Thyroid gland (tissue), 4 donors: ENCODE data around the gene GRM8. TPM values are rescaled to one million over a fixed set of nuclear protein-coding genes. Genes with fewer than 3 reads are reported as not detected.

ENCODE experiments used
- DNase-seq, 2 donors: peaks; one replicate each; pipeline ENCODE4 v3.0.0-alpha.2; 2019
- H3K27ac ChIP-seq, 3 donors: fragments of 200-600 bp; sonication (generic); 1 replicate in 2 of 3; 2 replicates in 1 of 3; pipeline ENCODE4 v1.5.1; 2016 to 2019; ENCODE audit warnings: mild to moderate bottlenecking in 1 of 3, moderate library complexity in 1 of 3
- H3K27me3 ChIP-seq: fragments of 200-600 bp; sonication (generic); one replicate; pipeline ENCODE4 v1.5.1; 2019
- H3K36me3 ChIP-seq, 2 donors: fragments of 200-600 bp; sonication (generic); one replicate each; pipeline ENCODE4 v1.5.1; 2016 to 2019
- H3K4me1 ChIP-seq, 2 donors: fragments of 200-600 bp; sonication (generic); one replicate each; pipeline ENCODE4 v1.5.1; 2017 to 2019
- H3K4me3 ChIP-seq, 3 donors: fragments of 200-600 bp; sonication (generic); replicated peaks in 1 of 3; 1 replicate in 2 of 3; 2 replicates in 1 of 3; pipeline ENCODE4 v1.5.1; 2016; ENCODE audit warnings: mild to moderate bottlenecking in 1 of 3
- H3K9me3 ChIP-seq: fragments of 200-600 bp; sonication (generic); one replicate; pipeline ENCODE4 v1.5.1; 2017
- POLR2A ChIP-seq, 2 donors: fragments of 450-650 bp; IDR thresholded peaks; one replicate each; pipeline ENCODE4 v1.6.1; 2017; ENCODE audit warnings: antibody characterized with exemption in 2 of 2, mild to moderate bottlenecking in 2 of 2, moderate library complexity in 1 of 2
- WGBS, 2 donors: methylation state at CpG; one replicate each; pipeline ENCODE4 v1.1.5; 2017; 5-methylcytosine and 5-hydroxymethylcytosine counted together
- intact Hi-C: fragments of 100-400 bp; cut with DNase I; formaldehyde crosslinking; loops from one replicate; pipeline ENCODE4 v1.15.1; 2023
- total RNA-seq, 4 donors: library from RNA; depleted of rRNA; stranded (reverse); fragments of >200 nt; gene quantifications; one replicate each; pipeline ENCODE4 v1.2.3, GENCODE V29; 2016
- TF ChIP-seq, protein P1 (sequence below), 6 experiments: fragments of 200-600 bp in 3 of 6; fragments of 450-650 bp in 3 of 6; sonication (generic) in 3 of 6; IDR thresholded peaks; one replicate each; pipeline ENCODE4 v1.5.1; 2016 to 2019; ENCODE audit warnings: antibody characterized with exemption in 6 of 6, mild to moderate bottlenecking in 2 of 6, inconsistent platforms in 1 of 6, moderate library complexity in 1 of 6

GRM8 gene
- total RNA-seq, 4 donors from 2014 or later, result 0.54 to 9.5 (median 4.8) TPM

DNA sequence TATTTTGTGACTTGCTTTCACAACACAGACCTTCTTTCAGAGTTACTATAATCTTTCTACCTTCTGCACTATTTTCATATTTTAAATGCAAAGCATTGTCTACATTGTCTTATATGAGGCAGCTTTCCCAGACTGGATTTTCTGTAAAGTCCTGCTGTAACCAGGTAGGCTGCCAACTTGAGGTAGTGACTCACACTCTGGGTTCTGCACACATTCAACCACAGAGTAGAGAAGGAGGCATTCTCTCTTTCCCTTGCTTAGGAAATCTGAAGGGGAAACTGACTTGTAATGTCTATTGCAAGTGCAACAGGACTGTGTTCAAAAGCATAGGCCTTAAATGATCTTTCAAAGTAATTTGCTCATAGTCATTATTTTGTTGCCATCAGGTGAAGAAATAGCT lies 461.4 kb downstream of the GRM8 start:
- Histone ChIP-seq H3K27ac (no peak overlapping the region), H3K36me3 (no peaks in the 10 kb centered on the region), H3K4me3 (no peak overlapping the region), H3K4me1 (no peaks in the 10 kb centered on the region), H3K27me3 (no peaks in the 10 kb centered on the region), H3K9me3 (no peaks in the 10 kb centered on the region)
- TF ChIP-seq, protein P1, sequence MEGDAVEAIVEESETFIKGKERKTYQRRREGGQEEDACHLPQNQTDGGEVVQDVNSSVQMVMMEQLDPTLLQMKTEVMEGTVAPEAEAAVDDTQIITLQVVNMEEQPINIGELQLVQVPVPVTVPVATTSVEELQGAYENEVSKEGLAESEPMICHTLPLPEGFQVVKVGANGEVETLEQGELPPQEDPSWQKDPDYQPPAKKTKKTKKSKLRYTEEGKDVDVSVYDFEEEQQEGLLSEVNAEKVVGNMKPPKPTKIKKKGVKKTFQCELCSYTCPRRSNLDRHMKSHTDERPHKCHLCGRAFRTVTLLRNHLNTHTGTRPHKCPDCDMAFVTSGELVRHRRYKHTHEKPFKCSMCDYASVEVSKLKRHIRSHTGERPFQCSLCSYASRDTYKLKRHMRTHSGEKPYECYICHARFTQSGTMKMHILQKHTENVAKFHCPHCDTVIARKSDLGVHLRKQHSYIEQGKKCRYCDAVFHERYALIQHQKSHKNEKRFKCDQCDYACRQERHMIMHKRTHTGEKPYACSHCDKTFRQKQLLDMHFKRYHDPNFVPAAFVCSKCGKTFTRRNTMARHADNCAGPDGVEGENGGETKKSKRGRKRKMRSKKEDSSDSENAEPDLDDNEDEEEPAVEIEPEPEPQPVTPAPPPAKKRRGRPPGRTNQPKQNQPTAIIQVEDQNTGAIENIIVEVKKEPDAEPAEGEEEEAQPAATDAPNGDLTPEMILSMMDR (IDR thresholded peaks at IDR 0.05), result no peak
- TF ChIP-seq POLR2A (IDR thresholded peaks at IDR 0.05), result no peak
- DNase-seq, result no peak
- intact Hi-C loops, result no loop called here

DNA sequence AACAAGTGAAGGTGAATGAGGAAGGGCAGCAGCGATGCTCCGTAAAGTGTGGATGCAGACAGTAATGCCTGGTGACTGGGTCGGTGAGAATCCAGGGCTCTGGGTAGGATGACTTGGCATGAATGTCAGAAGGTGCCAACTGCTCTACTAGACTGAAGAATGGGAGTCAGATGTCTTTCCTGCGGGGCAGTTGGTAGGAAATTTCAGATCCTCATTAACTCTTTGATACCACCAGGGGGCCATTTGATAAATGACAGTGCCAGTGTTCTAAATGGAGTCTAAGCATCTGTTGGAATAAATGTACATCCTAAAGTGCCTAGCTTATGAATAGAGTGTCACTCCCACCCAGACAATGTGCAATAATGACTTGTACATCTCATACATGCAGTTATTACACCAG lies 462.0 kb downstream of the GRM8 start:
- Histone ChIP-seq H3K27me3 (no peaks in the 10 kb centered on the region), H3K36me3 (no peaks in the 10 kb centered on the region), H3K9me3 (no peaks in the 10 kb centered on the region), H3K4me1 (no peaks in the 10 kb centered on the region), H3K4me3 (no peak overlapping the region), H3K27ac (no peak overlapping the region)
- no peak for DNase-seq
- intact Hi-C loops, result no loop called here
- TF ChIP-seq, protein P1 (IDR thresholded peaks at IDR 0.05), result no peak
- no peak for TF ChIP-seq POLR2A (IDR thresholded peaks at IDR 0.05)
- WGBS, 2 donors, result 83 to 90% methylated on average over 4 of the region's 4 CpGs

DNA sequence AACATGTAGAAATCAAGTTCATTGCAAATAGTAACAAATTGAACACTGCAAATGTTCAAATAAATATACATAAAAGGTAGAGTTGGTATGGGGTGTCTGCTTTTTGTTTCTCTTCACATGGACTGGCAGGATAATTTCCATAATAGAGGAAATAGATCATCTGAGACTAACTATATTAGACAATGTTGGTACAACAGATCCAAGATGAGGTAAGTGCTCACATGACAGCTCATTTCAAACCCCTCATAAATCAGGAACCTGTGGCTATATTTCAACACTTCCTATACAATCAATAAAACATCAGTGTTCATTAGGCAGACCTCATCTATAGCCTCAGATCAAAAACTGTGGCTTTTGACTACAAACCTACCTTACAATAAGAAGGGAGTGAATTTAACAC lies 469.1 kb downstream of the GRM8 start:
- no peak for DNase-seq
- no peak overlapping the region for H3K27ac ChIP-seq

DNA sequence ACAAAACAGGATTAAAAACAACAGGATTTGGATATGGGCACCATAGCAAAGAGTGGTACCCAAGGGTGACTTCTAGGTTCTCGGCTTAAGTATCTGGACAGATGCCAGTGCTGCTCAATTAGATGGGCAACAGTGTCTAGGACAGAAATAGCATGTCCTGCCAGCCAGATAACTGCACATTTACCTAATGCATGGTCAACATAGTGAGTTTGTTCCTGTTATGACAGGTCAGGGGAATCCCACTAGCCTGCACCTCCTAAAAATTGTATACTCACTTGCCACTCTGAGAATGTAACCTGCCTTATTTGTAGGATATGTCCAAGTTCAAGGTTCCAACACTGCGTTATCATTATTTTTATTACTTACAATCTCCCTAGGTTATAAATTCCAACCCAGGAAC lies 471.7 kb downstream of the GRM8 start:
- no peaks in the 10 kb centered on the region for H3K4me1 ChIP-seq
- no peak for DNase-seq
- no peaks in the 10 kb centered on the region for H3K36me3 ChIP-seq
- H3K9me3 ChIP-seq, result no peaks in the 10 kb centered on the region
- no peak overlapping the region for H3K27ac ChIP-seq
- intact Hi-C loops, result no loop called here
- 87 to 91% methylated on average over 2 of the region's 2 CpGs for WGBS, 2 donors
- TF ChIP-seq, protein P1 (IDR thresholded peaks at IDR 0.05), result no peak
- TF ChIP-seq POLR2A (IDR thresholded peaks at IDR 0.05), result no peak
- H3K27me3 ChIP-seq, result no peaks in the 10 kb centered on the region
- H3K4me3 ChIP-seq, result no peak overlapping the region

More for the DNA sequence above, 469.1 kb downstream of the GRM8 start:
- Histone ChIP-seq H3K36me3 (no peaks in the 10 kb centered on the region), H3K27me3 (no peaks in the 10 kb centered on the region), H3K9me3 (no peaks in the 10 kb centered on the region), H3K4me1 (no peaks in the 10 kb centered on the region), H3K4me3 (no peak overlapping the region)
- TF ChIP-seq, protein P1 (IDR thresholded peaks at IDR 0.05), result no peak
- no peak for TF ChIP-seq POLR2A (IDR thresholded peaks at IDR 0.05)
- intact Hi-C loops, result no loop called here

DNA sequence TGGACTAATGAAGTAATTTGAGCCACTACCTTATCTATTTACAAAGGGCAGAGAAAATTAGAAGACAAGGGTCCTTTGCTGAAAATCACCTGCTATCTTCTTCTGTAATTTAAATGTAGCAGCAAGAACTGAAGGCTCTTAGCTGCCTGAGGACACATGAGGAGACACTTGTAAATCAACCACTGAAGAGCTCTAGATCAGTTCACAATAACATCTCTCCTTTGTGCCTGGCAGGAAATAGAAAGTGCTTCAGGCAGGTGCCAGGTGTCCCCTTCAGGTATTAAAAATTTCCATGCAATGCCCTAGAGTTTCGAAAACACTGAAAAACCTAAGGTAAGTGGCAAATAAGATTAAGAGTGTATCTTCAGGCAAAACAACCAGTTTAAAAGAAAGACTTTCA lies 474.6 kb downstream of the GRM8 start:
- WGBS, 2 donors, result 55% methylated on average over 1 of the region's 1 CpG
- Histone ChIP-seq H3K27ac (no peak overlapping the region), H3K4me1 (no peaks in the 10 kb centered on the region), H3K4me3 (no peak overlapping the region), H3K27me3 (no peaks in the 10 kb centered on the region), H3K36me3 (no peaks in the 10 kb centered on the region), H3K9me3 (no peaks in the 10 kb centered on the region)
- TF ChIP-seq, protein P1 (IDR thresholded peaks at IDR 0.05), result no peak
- TF ChIP-seq POLR2A (IDR thresholded peaks at IDR 0.05), result no peak
- intact Hi-C loops, result no loop called here
- no peak for DNase-seq
